Hepatocyte (in vitro differentiated cells): ENCODE results near the gene ST6GAL1. TPM values are rescaled to one million over a fixed set of nuclear protein-coding genes. Genes with fewer than 3 reads are reported as not detected.
"Not testable (repeated sequence)": the region's sequence is repeated elsewhere in the genome, so short reads cannot be mapped to it uniquely, and the experiment has no call there.

Source experiments
- DNase-seq: peaks from one replicate; pipeline ENCODE4 v3.0.0-alpha.2; 2016; ENCODE audit warnings: low spot score
- H2AFZ ChIP-seq: fragments of 200-600 bp; sonication (generic); 2 replicates; pipeline ENCODE4 v1.6.0; 2016; ENCODE audit warnings: antibody characterized with exemption, mild to moderate bottlenecking
- H3K27ac ChIP-seq: fragments of 200-600 bp; sonication (generic); 2 replicates; pipeline ENCODE4 v1.5.1; 2016; ENCODE audit warnings: mild to moderate bottlenecking
- H3K27me3 ChIP-seq: fragments of 200-600 bp; sonication (generic); 2 replicates; pipeline ENCODE4 v1.6.1; 2016
- H3K36me3 ChIP-seq: fragments of 200-600 bp; sonication (generic); replicated peaks from 2 replicates; pipeline ENCODE4 v1.5.1; 2016; ENCODE audit warnings: low read depth; ENCODE audit not compliant: insufficient read depth
- H3K4me1 ChIP-seq: fragments of 200-600 bp; sonication (generic); 2 replicates; pipeline ENCODE4 v1.5.1; 2016; ENCODE audit warnings: mild to moderate bottlenecking, moderate library complexity; ENCODE audit not compliant: insufficient read depth
- H3K4me2 ChIP-seq: fragments of 200-600 bp; sonication (generic); 2 replicates; pipeline ENCODE4 v1.6.0; 2016
- H3K4me3 ChIP-seq: fragments of 200-600 bp; sonication (generic); 2 replicates; pipeline ENCODE4 v1.5.1; 2016; ENCODE audit warnings: mild to moderate bottlenecking
- H3K79me2 ChIP-seq: fragments of 200-600 bp; sonication (generic); 2 replicates; pipeline ENCODE4 v1.6.0; 2017; ENCODE audit warnings: mild to moderate bottlenecking
- H3K9me2 ChIP-seq: fragments of 200-600 bp; sonication (generic); replicated peaks from 2 replicates; pipeline ENCODE4 v1.6.0; 2017; ENCODE audit warnings: mild to moderate bottlenecking; ENCODE audit not compliant: insufficient read depth
- H3K9me3 ChIP-seq: fragments of 200-600 bp; sonication (generic); 2 replicates; pipeline ENCODE4 v1.5.1; 2016; ENCODE audit warnings: low read depth, mild to moderate bottlenecking
- H4K20me1 ChIP-seq: fragments of 200-600 bp; sonication (generic); 2 replicates; pipeline ENCODE4 v1.6.0; 2016; ENCODE audit warnings: mild to moderate bottlenecking; ENCODE audit not compliant: insufficient read depth, poor library complexity, severe bottlenecking
- EZH2 ChIP-seq: fragments of 200-600 bp; sonication (generic); IDR thresholded peaks from 2 replicates; pipeline ENCODE4 v1.6.1; 2016; ENCODE audit warnings: antibody characterized with exemption, mild to moderate bottlenecking, borderline replicate concordance
- EZH2phosphoT487 ChIP-seq: fragments of 200-600 bp; sonication (generic); IDR thresholded peaks from one replicate; pipeline ENCODE4 v1.6.1; 2018; ENCODE audit warnings: antibody characterized with exemption, mild to moderate bottlenecking, low read depth, moderate library complexity; ENCODE audit not compliant: unreplicated experiment, severe bottlenecking
- WGBS: methylation state at CpG from one replicate; pipeline ENCODE4 v1.1.6; 2016; ENCODE audit warnings: low lambda C conversion rate; ENCODE audit errors: missing lambda C conversion rate; 5-methylcytosine and 5-hydroxymethylcytosine counted together
- polyA plus RNA-seq: library from polyadenylated mRNA; unstranded; fragments of >200 nt; fragmentation: Nextera tagmentation; extraction: Ambion mirVana; gene quantifications from 2 replicates; pipeline ENCODE4 v1.2.1, GENCODE V29; 2016
- total RNA-seq: library from RNA; depleted of rRNA; stranded (reverse); fragments of >200 nt; gene quantifications from 2 replicates; pipeline ENCODE4 v1.2.3, GENCODE V29; 2014
- TF ChIP-seq, protein P1 (sequence below): fragments of 200-600 bp; sonication (generic); IDR thresholded peaks from 2 replicates; pipeline ENCODE4 v1.5.1; 2016; ENCODE audit warnings: antibody characterized with exemption, mild to moderate bottlenecking; ENCODE audit not compliant: poor library complexity

The ST6GAL1 gene
- total and polyA plus RNA-seq, 2 experiments from 2014 or later: 57.5 to 109 TPM

DNA sequence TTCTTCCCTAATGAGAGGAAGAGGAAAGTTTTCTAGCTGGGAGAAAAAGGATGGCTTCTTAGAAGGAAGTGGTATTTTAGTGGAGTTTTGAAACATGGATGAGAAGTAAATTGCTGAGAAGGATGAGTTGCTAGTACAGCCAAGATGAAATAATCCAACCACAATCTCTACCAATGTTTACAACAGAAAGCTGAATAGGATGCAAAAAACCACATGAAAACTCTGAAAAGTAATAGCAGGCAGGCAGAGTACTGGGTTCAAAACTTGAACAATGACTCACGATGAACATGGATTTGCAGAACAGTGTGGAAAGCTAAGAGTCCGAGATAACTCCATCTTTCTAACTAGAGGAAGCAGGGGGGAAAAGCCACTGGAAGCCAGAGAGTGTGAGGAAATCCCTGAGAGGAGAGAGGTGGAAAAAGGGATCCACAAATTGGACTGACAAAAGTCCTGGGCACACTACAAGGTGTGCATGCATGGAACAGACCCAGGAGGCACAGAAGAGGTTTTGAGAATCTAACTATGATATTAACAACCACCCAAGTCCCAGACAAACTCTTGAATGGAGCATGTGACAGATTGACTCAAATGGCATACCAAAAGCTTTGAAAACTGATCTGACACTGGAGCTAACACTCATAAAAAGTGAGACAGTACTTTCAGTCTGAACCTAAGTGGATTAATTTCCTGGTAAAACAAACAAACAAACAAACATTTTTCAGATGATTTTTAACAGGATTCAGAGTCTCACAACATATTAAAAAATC lies 76.7 kb downstream of the ST6GAL1 start:
- no peaks in the 10 kb centered on the region for H4K20me1 ChIP-seq
- H3K4me2 ChIP-seq: no peak overlapping the region
- H3K27ac ChIP-seq: no peak overlapping the region
- no peaks in the 10 kb centered on the region for H3K4me1 ChIP-seq
- no peaks in the 10 kb centered on the region for H3K9me3 ChIP-seq
- TF ChIP-seq, protein P1, sequence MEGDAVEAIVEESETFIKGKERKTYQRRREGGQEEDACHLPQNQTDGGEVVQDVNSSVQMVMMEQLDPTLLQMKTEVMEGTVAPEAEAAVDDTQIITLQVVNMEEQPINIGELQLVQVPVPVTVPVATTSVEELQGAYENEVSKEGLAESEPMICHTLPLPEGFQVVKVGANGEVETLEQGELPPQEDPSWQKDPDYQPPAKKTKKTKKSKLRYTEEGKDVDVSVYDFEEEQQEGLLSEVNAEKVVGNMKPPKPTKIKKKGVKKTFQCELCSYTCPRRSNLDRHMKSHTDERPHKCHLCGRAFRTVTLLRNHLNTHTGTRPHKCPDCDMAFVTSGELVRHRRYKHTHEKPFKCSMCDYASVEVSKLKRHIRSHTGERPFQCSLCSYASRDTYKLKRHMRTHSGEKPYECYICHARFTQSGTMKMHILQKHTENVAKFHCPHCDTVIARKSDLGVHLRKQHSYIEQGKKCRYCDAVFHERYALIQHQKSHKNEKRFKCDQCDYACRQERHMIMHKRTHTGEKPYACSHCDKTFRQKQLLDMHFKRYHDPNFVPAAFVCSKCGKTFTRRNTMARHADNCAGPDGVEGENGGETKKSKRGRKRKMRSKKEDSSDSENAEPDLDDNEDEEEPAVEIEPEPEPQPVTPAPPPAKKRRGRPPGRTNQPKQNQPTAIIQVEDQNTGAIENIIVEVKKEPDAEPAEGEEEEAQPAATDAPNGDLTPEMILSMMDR: no peak
- TF ChIP-seq EZH2 (no peak), EZH2phosphoT487 (no peak)
- DNase-seq: no peak
- H3K79me2 ChIP-seq: no peaks in the 10 kb centered on the region
- WGBS: 88% methylated on average over 2 of the region's 2 CpGs
- H3K36me3 ChIP-seq: no peaks in the 10 kb centered on the region
- no peak overlapping the region for H2AFZ ChIP-seq
- no peaks in the 10 kb centered on the region for H3K9me2 ChIP-seq
- H3K27me3 ChIP-seq: no peaks in the 10 kb centered on the region
- H3K4me3 ChIP-seq: no peak overlapping the region

GRCh38 chr3:187010382-187010781 lies 80.1 kb downstream of the ST6GAL1 start:
- H3K4me3 ChIP-seq, H2AFZ ChIP-seq: not testable (repeated sequence)

GRCh38 chr3:187011915-187012314 lies 81.6 kb downstream of the ST6GAL1 start:
- H3K4me2 ChIP-seq: no peak overlapping the region
- H3K36me3 ChIP-seq: no peaks in the 10 kb centered on the region
- H3K27me3 ChIP-seq: no peaks in the 10 kb centered on the region
- H4K20me1 ChIP-seq: no peaks in the 10 kb centered on the region
- H3K4me3 ChIP-seq: no peak overlapping the region
- H3K79me2 ChIP-seq: no peaks in the 10 kb centered on the region
- H3K9me3 ChIP-seq: no peaks in the 10 kb centered on the region
- 92% methylated on average over 7 of the region's 7 CpGs for WGBS
- no peaks in the 10 kb centered on the region for H3K4me1 ChIP-seq
- H2AFZ ChIP-seq: no peak overlapping the region
- H3K9me2 ChIP-seq: no peaks in the 10 kb centered on the region
- TF ChIP-seq EZH2 (no peak), EZH2phosphoT487 (no peak)
- TF ChIP-seq, protein P1: no peak
- no peak for DNase-seq
- H3K27ac ChIP-seq: no peak overlapping the region

More at GRCh38 chr3:187010382-187010781, 80.1 kb downstream of the ST6GAL1 start:
- not testable (repeated sequence) for H3K36me3 ChIP-seq, H3K4me2 ChIP-seq, DNase-seq, H3K9me2 ChIP-seq, H3K9me3 ChIP-seq, H3K4me1 ChIP-seq, H4K20me1 ChIP-seq, H3K27ac ChIP-seq, H3K27me3 ChIP-seq, H3K79me2 ChIP-seq
- 27% methylated on average over 3 of the region's 3 CpGs for WGBS

GRCh38 chr3:187012609-187013051 lies 82.3 kb downstream of the ST6GAL1 start:
- Histone ChIP-seq H3K27ac (no peak overlapping the region), H2AFZ (no peak overlapping the region), H4K20me1 (no peaks in the 10 kb centered on the region), H3K4me3 (no peak overlapping the region), H3K79me2 (no peaks in the 10 kb centered on the region), H3K4me2 (no peak overlapping the region), H3K9me2 (no peaks in the 10 kb centered on the region), H3K9me3 (no peaks in the 10 kb centered on the region), H3K27me3 (no peaks in the 10 kb centered on the region), H3K36me3 (no peaks in the 10 kb centered on the region), H3K4me1 (no peaks in the 10 kb centered on the region)
- WGBS: 73% methylated on average over 7 of the region's 7 CpGs
- TF ChIP-seq EZH2phosphoT487 (no peak), EZH2 (no peak)
- TF ChIP-seq, protein P1: no peak
- DNase-seq: no peak
